Spleen (tissue), 11 donors: ENCODE data around the gene OR5K2. TPM values are rescaled to one million over a fixed set of nuclear protein-coding genes. Genes with fewer than 3 reads are reported as not detected.

ENCODE experiments used
- DNase-seq: peaks from one replicate; pipeline ENCODE4 v3.0.0-alpha.2; 2020
- H3K27ac ChIP-seq, 8 donors: fragments of 200-600 bp; sonication (generic) in 7 of 8; 1 replicate in 4 of 8; 2 replicates in 4 of 8; pipeline versions ENCODE4 v1.5.0 to v1.8.0; 2016 to 2021; ENCODE audit warnings: inconsistent platforms in 4 of 8, mild to moderate bottlenecking in 4 of 8, moderate library complexity in 1 of 8
- H3K27me3 ChIP-seq, 7 donors: fragments of 200-600 bp; sonication (generic) in 6 of 7; replicated peaks in 1 of 7; 1 replicate in 4 of 7; 2 replicates in 3 of 7; pipeline versions ENCODE4 v1.5.0 to v1.8.0; 2016 to 2021; ENCODE audit warnings: inconsistent platforms in 3 of 7, mild to moderate bottlenecking in 1 of 7
- H3K36me3 ChIP-seq, 6 donors: fragments of 200-600 bp; sonication (generic) in 5 of 6; 1 replicate in 4 of 6; 2 replicates in 2 of 6; pipeline versions ENCODE4 v1.5.0 to v1.8.0; 2016 to 2021; ENCODE audit warnings: inconsistent platforms in 2 of 6
- H3K4me1 ChIP-seq, 6 donors: fragments of 200-600 bp; sonication (generic) in 5 of 6; 1 replicate in 3 of 6; 2 replicates in 3 of 6; pipeline versions ENCODE4 v1.5.0 to v1.8.0; 2016 to 2021; ENCODE audit warnings: inconsistent platforms in 3 of 6
- H3K4me3 ChIP-seq, 8 donors: fragments of 200-600 bp; sonication (generic) in 7 of 8; 1 replicate in 4 of 8; 2 replicates in 4 of 8; pipeline versions ENCODE4 v1.5.0 to v1.8.0; 2016 to 2021; ENCODE audit warnings: inconsistent platforms in 4 of 8, mild to moderate bottlenecking in 4 of 8, moderate library complexity in 2 of 8
- H3K9me3 ChIP-seq, 8 donors: fragments of 200-600 bp; sonication (generic) in 7 of 8; 1 replicate in 4 of 8; 2 replicates in 4 of 8; pipeline versions ENCODE4 v1.5.0 to v1.8.0; 2016 to 2021; ENCODE audit warnings: inconsistent platforms in 4 of 8
- CTCF ChIP-seq, 11 experiments: fragments of 200-600 bp in 7 of 11; fragments of 450-650 bp in 4 of 11; sonication (generic) in 4 of 11; IDR thresholded peaks in 8 of 11; conservative IDR thresholded peaks in 3 of 11; 1 replicate in 7 of 11; 2 replicates in 4 of 11; pipeline versions ENCODE4 v1.4.0 to v1.8.0; 2016 to 2021; ENCODE audit warnings: antibody characterized with exemption in 11 of 11, inconsistent platforms in 4 of 11, mild to moderate bottlenecking in 1 of 11
- POLR2A ChIP-seq, 3 donors: fragments of 450-650 bp; IDR thresholded peaks; one replicate each; pipeline ENCODE4 v1.5.1; 2017; ENCODE audit warnings: antibody characterized with exemption in 3 of 3, mild to moderate bottlenecking in 1 of 3
- POLR2AphosphoS5 ChIP-seq, 3 donors: sonication (generic); formaldehyde crosslinking; IDR thresholded peaks; one replicate each; pipeline ENCODE4 v1.5.1; 2017; ENCODE audit warnings: antibody characterized with exemption in 3 of 3
- WGBS, 5 donors: extraction: QIAGEN DNeasy Blood & Tissue Kit in 3 of 5; methylation state at CpG; one replicate each; pipeline versions ENCODE4 v1.1.5 to v1.1.7; 2013 to 2018; 5-methylcytosine and 5-hydroxymethylcytosine counted together
- intact Hi-C: fragments of 100-400 bp; cut with DNase I; formaldehyde crosslinking; loops from one replicate; pipeline ENCODE4 v1.15.0; 2023; ENCODE audit warnings: low total_unique reads
- polyA plus RNA-seq, 3 donors: library from polyadenylated mRNA; stranded (reverse); fragments of 200-250 nt; gene quantifications; one replicate each; pipeline ENCODE4 v1.2.1, GENCODE V29; 2013
- total RNA-seq, 7 donors: library from RNA; depleted of rRNA in 3 of 7; stranded (reverse); fragments of >200 nt in 3 of 7; fragmentation: NEBNext Ultra II Directional in 4 of 7; extraction: Animal tissue kit (Norgen Biotek cat#: 25700) in 4 of 7; gene quantifications; one replicate each; pipeline versions ENCODE4 v1.1.0 to v1.2.1, GENCODE V29; 2016 to 2021
- donor health status: healthy with polysubstance abuse.
- donor health status: DM: no; HTN: no; CAD: no; lungs with moderate emphysema.
- donor health status: DM: no; HTN: no; CAD: no.
- donor health status: Bipolar disorder and iron deficiency.
- donor health status: healthy.
- donor health status: DM: no; HTN: no; CAD: no.
- donor health status: DM: yes; HTN: yes; CAD: no.

Gene OR5K2
- total and polyA plus RNA-seq, 10 donors = not detected

- DNase-seq = no peak
- H3K4me3 ChIP-seq = peak overlapping the region in 1 of 8 donors; percentile 11
- intact Hi-C loops = no loop called here
- WGBS, 5 donors = 77 to 84% (median 82%) methylated on average over 5 of the region's 5 CpGs
- no peaks in the 10 kb centered on the region for H3K9me3 ChIP-seq
- TF ChIP-seq CTCF (IDR thresholded peaks at IDR 0.05 in 8 of 11, conservative IDR thresholded peaks at IDR 0.05 in 3 of 11) (no peak), POLR2AphosphoS5 (IDR thresholded peaks at IDR 0.05) (no peak), POLR2A (IDR thresholded peaks at IDR 0.05) (no peak)
- no peaks in the 10 kb centered on the region for H3K4me1 ChIP-seq
- H3K27me3 ChIP-seq = no peaks in the 10 kb centered on the region
- peak overlapping the region in 2 of 8 donors; percentile 12 to 52 for H3K27ac ChIP-seq
- no peaks in the 10 kb centered on the region for H3K36me3 ChIP-seq
These were observed 34.8 kb downstream of the OR5K2 start for GRCh38 chr3:98532275-98532637.

DNA sequence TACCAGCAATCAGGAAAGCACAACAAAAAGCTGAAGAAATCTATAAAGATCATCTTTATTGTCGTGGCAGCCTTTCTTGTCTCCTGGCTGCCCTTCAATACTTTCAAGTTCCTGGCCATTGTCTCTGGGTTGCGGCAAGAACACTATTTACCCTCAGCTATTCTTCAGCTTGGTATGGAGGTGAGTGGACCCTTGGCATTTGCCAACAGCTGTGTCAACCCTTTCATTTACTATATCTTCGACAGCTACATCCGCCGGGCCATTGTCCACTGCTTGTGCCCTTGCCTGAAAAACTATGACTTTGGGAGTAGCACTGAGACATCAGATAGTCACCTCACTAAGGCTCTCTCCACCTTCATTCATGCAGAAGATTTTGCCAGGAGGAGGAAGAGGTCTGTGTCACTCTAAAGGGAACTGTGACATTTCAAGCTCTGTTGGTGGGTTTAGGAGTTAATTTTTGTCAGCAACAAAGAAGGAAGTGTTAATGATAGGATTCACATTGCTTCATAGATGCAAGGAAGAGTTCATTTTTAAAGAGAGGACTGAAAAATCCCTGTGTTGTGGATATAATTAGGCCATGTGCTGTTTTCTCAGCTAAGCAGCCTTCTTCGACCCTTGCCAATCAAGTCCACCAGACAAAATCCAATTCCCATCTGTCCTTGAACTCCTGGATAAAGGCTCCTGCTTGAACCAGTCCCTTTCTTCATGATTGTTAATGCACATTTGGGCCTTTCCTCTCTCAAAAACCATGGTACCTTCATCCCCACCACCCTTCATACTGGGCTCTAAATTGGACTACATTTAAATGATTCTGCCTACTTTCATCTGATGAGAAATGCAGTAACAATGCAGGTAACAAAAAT is 35.5 kb downstream of the OR5K2 start:
- intact Hi-C loops = no loop called here
- Histone ChIP-seq H3K36me3 (no peaks in the 10 kb centered on the region), H3K27me3 (no peaks in the 10 kb centered on the region), H3K4me1 (no peaks in the 10 kb centered on the region), H3K4me3 (peak overlapping the region in 1 of 8 donors; percentile 11), H3K9me3 (no peaks in the 10 kb centered on the region), H3K27ac (peak overlapping the region in 2 of 8 donors; percentile 12 to 52)
- TF ChIP-seq POLR2A (IDR thresholded peaks at IDR 0.05) = no peak
- TF ChIP-seq CTCF (IDR thresholded peaks at IDR 0.05 in 8 of 11, conservative IDR thresholded peaks at IDR 0.05 in 3 of 11) = no peak
- TF ChIP-seq POLR2AphosphoS5 (IDR thresholded peaks at IDR 0.05) = no peak
- DNase-seq = no peak
- 91 to 95% (median 94%) methylated on average over 6 of the region's 6 CpGs for WGBS, 5 donors

- DNase-seq = no peak
- no peak overlapping the region for H3K4me3 ChIP-seq
- no peaks in the 10 kb centered on the region for H3K27me3 ChIP-seq
- H3K9me3 ChIP-seq = no peaks in the 10 kb centered on the region
- no peaks in the 10 kb centered on the region for H3K4me1 ChIP-seq
- WGBS, 5 donors = 89 to 96% (median 92%) methylated on average over 2 of the region's 2 CpGs
- intact Hi-C loops = no loop called here
- no peaks in the 10 kb centered on the region for H3K36me3 ChIP-seq
- TF ChIP-seq POLR2AphosphoS5 (IDR thresholded peaks at IDR 0.05) = no peak
- no peak for TF ChIP-seq POLR2A (IDR thresholded peaks at IDR 0.05)
- TF ChIP-seq CTCF (IDR thresholded peaks at IDR 0.05 in 8 of 11, conservative IDR thresholded peaks at IDR 0.05 in 3 of 11) = no peak
- H3K27ac ChIP-seq = peak overlapping the region in 1 of 8 donors; percentile 16
These were observed 36.7 kb downstream of the OR5K2 start for GRCh38 chr3:98534168-98534567.

- intact Hi-C loops = no loop called here
- H3K36me3 ChIP-seq = no peaks in the 10 kb centered on the region
These were observed 37.3 kb downstream of the OR5K2 start for GRCh38 chr3:98534734-98535133.

More at GRCh38 chr3:98534734-98535133, 37.3 kb downstream of the OR5K2 start:
- Histone ChIP-seq H3K4me1 (no peaks in the 10 kb centered on the region), H3K9me3 (no peaks in the 10 kb centered on the region), H3K27me3 (no peaks in the 10 kb centered on the region), H3K27ac (peak overlapping the region in 1 of 8 donors; percentile 14), H3K4me3 (no peak overlapping the region)
- WGBS, 5 donors = 79 to 88% (median 82%) methylated on average over 1 of the region's 1 CpG
- TF ChIP-seq POLR2A (IDR thresholded peaks at IDR 0.05) (no peak), CTCF (IDR thresholded peaks at IDR 0.05 in 8 of 11, conservative IDR thresholded peaks at IDR 0.05 in 3 of 11) (no peak), POLR2AphosphoS5 (IDR thresholded peaks at IDR 0.05) (no peak)
- no peak for DNase-seq
